Muscle of arm (tissue), 14 donors: ENCODE measurements around the gene CEP55. TPM values are rescaled to one million over a fixed set of nuclear protein-coding genes. Genes with fewer than 3 reads are reported as not detected.
"Not testable (repeated sequence)": the region's sequence is repeated elsewhere in the genome, so short reads cannot be mapped to it uniquely, and the experiment has no call there.

Experiments used
- DNase-seq: peaks from one replicate; pipeline ENCODE4 v3.0.0-alpha.2; 2013
- long read RNA-seq, 11 donors: transcript quantifications; one replicate each; lab custom pipeline, GENCODE V29; 2026
- polyA plus RNA-seq, 12 donors: library from polyadenylated mRNA; unstranded; fragments of 120-200 nt; gene quantifications; one replicate each; pipeline ENCODE4 v1.2.1, GENCODE V29; 2013; ENCODE audit not compliant: insufficient read length in 12 of 12

CEP55 gene
- polyA plus RNA-seq = 10 to 100 TPM in 6 of 12 donors, 1 to 10 TPM in 5, not detected in 1; 5.0 to 22.2 (median 11.2) TPM
- long read RNA-seq, donor 1, partial matches to known transcripts = 0 of 1 reads
- long read RNA-seq, donor 1, other reads (novel, unspliced or antisense) = 0 of 1 reads
- long read RNA-seq, donor 2 = 0 reads
- long read RNA-seq, donor 3 = 0 reads
- long read RNA-seq, donor 4 = 0 reads
- long read RNA-seq, donor 5 = 0 reads
- long read RNA-seq, donor 6, partial matches to known transcripts = 0 of 1 reads
- long read RNA-seq, donor 6, other reads (novel, unspliced or antisense) = 0 of 1 reads
- long read RNA-seq, donor 7 = 0 reads
- long read RNA-seq, donor 8, partial matches to known transcripts = 0 of 3 reads
- long read RNA-seq, donor 8, other reads (novel, unspliced or antisense) = 0 of 3 reads
- long read RNA-seq, donor 9, partial matches to known transcripts = 5 of 7 reads
- long read RNA-seq, donor 9, other reads (novel, unspliced or antisense) = 0 of 7 reads
- long read RNA-seq, donor 10 = 0 reads
- long read RNA-seq, donor 11, partial matches to known transcripts = 9 of 11 reads
- long read RNA-seq, donor 11, other reads (novel, unspliced or antisense) = 0 of 11 reads

- DNase-seq = peak; percentile 95
Observed at GRCh38 chr10:93496322-93497041, at the start of gene CEP55. Gene CEP55 (plus strand): TSS chr10:93496612. CDS start chr10:93500052, 3,440 bp downstream.

DNA sequence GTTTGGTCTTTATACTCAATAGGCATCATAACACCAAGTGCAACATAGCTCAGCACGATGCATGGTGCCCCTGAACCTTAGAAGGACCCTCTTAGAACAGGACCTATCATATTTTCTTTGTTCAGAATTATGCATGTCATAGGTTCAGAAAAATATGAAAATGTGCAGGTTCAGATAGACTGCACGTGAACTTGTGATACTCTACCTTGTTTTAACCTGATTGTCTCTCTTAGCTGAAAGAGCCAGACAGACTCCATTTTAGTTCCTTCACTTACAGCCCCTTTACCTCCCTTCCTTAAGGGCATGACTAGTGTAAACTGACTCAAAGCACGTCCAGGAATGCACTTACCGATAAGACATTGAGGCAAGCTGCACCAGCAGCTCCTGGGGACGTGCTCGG, 49.4 kb upstream of the CEP55 start:
- no peak for DNase-seq

DNA sequence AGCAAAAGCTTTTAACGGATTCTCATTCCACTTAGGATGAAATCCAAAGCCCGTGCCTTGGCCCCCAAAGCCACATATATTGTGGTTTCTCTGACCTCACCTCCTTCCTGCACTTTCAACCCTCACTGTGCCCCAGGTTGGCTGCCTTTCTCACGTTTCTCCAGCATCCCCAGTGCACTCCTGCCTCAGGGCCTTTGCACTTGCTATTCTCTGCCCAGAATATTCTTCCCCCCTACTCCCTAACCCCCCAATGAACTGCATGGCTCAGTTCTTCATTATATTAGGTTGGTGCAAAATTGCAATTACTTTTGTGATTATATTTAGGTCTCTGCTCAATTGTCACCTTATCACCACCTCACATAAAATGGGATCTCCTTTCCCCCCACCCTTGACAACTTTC, 48.4 kb upstream of the CEP55 start:
- DNase-seq = no peak

DNA sequence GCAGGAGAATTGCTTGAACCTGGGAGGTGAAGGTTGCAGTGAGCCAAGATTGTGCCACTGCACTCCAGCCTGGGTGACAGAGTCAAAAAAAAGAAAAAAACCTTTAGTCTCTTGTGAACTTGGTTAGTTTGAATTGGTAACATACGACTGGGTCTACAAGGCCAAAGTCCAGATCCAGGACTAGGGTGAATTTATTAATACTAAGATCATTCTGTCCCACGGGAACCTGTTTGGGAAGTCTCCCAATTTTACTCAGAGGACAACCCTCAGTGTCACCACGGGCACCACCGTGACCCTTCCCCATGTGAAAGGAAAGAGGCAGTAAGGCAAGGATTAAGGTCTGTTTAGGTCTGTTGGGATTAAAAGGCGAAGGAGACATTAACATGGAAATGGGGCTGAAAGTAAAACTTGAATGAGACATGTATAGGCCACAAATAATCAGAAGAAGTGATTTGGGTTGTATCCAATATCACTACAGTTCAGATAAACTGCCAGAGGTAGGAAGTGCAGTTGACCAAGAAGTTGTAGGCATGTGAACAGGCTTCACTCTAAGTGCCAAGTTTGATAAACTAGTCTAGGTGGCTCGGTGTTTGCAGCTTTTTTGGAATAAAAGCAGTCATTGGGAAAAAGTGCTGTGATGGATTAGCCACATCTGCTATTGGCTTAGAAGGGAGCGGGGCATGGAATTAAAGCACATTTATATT, 45.0 kb upstream of the CEP55 start:
- no peak for DNase-seq

DNA sequence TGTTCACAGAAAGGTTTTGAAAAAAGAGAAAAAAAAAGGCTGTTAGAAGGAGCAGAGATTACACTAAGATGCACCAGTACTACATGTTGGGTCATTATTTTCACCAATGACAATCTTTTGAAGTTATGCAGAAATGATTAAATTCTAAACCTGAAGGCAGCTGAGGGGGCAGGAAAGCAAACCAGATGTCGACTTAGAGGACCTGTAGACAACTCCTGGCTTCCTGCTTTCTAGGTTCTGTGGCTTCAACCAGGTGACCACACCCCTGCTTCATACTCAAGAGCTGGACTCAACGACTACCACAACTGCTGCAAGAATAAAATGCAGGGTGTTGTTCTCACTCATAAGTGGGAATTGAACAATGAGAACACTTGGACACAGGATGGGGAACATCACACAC, 44.3 kb upstream of the CEP55 start:
- no peak for DNase-seq

DNA sequence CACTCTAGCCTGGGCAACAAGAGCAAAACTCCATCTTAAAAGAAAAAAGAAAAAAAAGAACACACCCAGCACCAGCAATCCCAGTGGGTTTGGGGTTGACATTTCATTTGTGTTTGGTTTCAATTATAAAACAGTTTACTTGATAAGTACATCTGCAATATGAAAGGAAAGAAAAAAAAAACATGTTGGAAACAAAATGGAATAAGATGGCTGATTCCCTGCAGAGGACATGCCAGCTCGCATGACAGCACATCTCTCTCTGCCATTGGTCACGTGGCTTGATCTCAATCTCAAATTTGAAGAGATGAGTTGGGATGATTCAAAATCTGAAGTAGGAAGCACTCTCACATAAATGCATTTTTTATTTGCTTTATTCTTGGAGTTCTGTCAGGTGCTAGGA, 42.3 kb upstream of the CEP55 start:
- no peak for DNase-seq

DNA sequence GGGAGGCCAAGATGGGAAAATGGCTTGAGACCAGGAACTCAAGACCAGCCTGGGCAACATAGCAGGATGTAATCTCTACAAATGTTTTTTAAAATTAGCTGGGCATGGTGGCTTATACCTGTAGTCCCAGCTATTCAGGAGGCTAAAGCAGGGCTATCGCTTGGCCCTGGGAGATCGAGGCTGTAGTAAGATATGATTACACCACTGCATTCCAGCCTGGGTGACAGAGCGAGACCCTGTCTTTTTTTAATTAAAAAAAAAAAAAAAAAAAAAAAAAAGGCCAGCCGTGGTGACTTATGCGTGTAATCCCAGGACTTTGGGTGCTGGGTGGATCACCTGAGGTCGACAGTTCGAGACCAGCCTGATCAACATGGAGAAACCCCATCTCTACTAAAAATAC, 41.7 kb upstream of the CEP55 start:
- no peak for DNase-seq

DNA sequence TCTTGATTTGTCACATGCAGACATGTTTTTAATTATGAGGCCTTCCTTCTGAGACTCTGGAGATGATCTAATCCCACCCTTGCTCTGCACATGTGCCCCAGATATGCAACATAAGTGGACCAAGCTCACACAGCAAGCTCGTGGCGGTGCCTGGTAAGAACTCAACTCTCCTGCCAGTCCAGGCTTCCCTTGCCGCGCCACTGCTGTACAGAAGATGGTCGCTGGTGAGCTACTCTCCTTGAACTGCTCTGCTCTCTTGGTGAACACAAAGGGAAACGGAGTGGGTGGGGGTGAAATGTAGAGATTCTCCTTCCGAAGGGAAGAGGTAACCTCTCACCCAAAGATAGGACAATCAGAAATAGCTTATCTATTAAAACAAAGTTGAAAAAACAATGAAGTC, 39.9 kb upstream of the CEP55 start:
- DNase-seq = no peak

DNA sequence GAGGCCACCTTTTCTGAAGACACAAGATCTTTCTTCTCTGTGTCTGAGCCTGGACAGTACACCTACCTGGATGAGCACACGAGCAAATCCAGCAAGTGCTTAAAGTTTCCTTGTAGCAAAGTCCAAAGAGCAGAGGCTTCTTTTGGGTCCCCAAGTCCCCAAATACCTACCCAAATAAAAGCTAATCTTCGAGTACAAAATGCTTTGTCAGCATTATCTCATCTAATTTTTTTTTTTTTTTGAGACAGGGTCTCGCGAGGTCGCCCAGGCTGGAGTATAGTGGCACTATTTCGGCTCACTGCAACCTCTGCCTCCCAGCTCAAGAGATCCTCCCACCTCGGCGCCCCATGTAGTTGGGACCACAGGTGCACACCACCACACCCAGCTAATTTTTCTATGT, 38.9 kb upstream of the CEP55 start:
- no peak for DNase-seq

DNA sequence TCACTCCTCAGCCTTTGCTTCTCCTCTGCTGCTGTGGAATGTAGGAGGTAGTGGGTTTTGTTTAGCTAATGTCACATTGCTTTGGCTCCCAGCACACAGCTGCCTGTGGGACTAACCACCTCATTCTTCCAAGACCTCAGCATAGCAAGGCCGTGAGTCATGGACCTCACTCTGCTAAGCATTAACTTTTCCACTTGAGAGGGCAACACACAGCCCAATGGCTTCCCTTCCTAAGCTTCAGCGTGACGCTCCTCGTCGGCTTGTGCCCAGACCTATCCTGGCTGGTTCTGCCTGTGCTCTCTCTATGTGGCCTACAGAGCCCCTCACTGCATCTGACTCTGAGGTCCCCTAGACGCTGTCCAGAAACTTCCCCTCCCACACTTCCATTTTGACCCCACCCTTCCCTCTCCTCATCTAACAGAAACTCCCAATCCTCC, 37.6 kb upstream of the CEP55 start:
- peak; percentile 80 for DNase-seq

DNA sequence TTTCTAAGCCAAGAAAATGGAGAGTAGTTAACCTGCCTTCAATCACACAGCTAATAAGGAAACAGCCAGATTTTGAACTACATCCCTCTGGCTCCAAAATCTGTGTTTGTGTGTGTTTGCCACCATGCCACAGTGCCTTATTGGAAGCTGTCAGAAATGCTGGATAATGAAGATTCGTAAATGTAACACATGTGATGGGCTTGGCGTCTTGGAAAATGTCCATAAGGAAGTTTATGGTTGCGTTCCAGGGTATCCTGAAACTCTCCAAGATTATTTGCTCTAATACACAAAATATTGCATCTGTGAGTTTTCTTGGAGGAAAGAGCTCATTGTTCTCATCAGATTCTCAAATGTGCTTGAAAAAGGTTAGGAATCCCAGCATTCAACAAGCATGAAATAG, 36.9 kb upstream of the CEP55 start:
- no peak for DNase-seq

DNA sequence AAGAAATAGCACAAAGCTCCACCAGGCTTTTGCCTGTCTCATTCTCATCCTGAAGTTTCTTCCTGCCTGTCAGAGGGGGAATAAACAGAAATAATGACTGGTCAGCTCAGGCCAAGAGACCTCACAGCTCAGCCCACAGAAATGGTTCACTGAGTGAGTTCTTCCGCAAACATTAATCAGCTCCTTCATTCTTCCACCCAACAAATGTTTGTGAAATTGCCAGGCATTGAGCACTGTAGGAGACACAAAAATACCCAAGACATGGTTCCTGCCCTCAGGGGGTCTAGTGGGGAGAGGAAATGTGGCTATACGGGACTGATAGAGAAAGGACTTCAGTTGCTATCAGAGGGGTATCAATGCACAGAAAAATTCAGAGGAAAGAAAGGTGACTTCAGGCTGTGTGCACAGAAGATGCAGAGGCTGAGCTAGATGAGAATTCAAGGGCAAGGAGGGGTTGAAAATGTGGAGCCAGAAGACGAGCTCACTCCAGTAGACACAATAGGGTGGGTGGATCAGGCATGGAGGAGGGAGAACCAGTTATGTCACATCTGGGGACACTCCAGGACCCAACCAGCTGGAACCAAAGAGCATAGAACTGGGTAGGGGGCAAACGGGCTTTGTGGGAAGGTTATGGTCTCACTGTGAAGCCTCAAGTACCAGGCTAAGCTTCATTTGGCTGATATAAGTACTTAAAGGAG, 35.2 kb upstream of the CEP55 start:
- DNase-seq = no peak

DNA sequence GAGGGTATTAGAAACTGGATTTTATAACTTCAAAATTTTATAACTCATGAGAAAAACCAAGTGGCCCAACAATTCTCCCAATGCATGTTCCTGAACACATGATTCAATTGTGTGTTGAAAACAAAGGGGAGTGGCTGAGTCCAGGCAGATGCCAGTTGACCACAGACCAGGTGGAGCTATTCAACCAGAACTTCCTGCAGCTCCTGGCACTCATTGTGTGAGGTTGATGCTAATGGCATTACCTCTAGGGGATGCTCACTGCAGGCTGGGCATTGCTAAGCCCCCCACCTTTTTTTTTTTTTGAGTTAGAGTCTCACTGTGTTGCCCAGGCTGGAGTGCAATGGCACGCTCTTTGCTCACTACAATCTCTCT, 34.6 kb upstream of the CEP55 start:
- DNase-seq = no peak

GRCh38 chr10:93462371-93462770, 34.0 kb upstream of the CEP55 start:
- DNase-seq = no peak

GRCh38 chr10:93462881-93463280, 33.5 kb upstream of the CEP55 start:
- no peak for DNase-seq

DNA sequence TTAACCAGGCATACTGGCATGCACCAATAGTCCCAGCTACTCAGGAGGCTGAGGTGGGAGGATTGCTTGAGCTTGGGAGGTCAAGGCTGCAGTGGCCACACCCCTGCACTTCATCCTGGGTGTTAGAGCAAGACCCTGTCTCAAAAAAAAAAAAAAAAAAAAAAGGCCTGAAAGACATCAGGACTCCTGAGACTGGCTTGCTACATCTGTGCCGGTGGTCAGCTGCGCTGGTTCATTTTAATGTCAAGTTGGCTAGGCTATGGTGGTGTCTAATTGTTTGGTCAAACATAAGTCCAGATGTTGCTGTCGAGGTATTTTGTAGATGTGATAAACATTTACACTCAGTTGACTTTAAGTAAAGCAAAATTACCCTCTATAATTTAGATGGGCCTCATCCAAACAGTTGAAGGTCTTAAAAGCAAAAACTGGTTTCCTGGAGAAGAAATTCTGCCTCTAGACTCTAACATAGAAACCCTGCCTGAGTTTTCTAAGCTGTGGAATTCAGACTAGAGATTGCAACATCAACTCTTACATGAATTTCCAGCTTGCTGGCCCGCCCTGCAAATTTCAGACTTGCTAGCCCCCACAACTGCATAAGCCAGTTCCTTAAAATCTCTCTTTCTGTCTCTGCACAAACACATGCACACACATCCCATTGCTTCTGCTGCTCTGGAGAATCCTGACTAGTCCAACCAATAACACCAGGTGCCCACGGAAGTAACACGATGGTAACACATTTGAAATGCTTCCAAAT, 32.5 kb upstream of the CEP55 start:
- DNase-seq = peak; percentile 64

GRCh38 chr10:93464776-93465388, 31.5 kb upstream of the CEP55 start:
- DNase-seq = no peak

GRCh38 chr10:93465806-93466675, 30.4 kb upstream of the CEP55 start:
- peak; percentile 44 for DNase-seq

GRCh38 chr10:93467635-93468034, 28.8 kb upstream of the CEP55 start:
- DNase-seq = not testable (repeated sequence)
